Gastrocnemius medialis (tissue), 4 donors: ENCODE measurements around the gene HOXA6. TPM values are rescaled to one million over a fixed set of nuclear protein-coding genes. Genes with fewer than 3 reads are reported as not detected.

Source experiments
- ATAC-seq, 2 donors: fragments of 150-250 bp; one replicate each; pipeline ENCODE4 v1.9.1; 2016
- DNase-seq, 2 donors: peaks; one replicate each; pipeline ENCODE4 v3.0.0-alpha.2; 2019
- H3K27ac ChIP-seq, 4 donors: fragments of 200-600 bp; sonication (generic); 1 replicate in 1 of 4; 2 replicates in 3 of 4; pipeline ENCODE4 v1.5.1; 2016 to 2018; ENCODE audit warnings: mild to moderate bottlenecking in 2 of 4, moderate library complexity in 1 of 4
- H3K27me3 ChIP-seq, 3 donors: fragments of 200-600 bp; sonication (generic) in 2 of 3; 1 replicate in 1 of 3; 2 replicates in 2 of 3; pipeline versions ENCODE4 v1.5.1 to v1.6.0; 2016 to 2019; ENCODE audit warnings: mild to moderate bottlenecking in 1 of 3, moderate library complexity in 1 of 3
- H3K36me3 ChIP-seq, 2 donors: fragments of 200-600 bp; sonication (generic) in 1 of 2; one replicate each; pipeline ENCODE4 v1.5.1; 2017 to 2018
- H3K4me1 ChIP-seq, 2 donors: fragments of 200-600 bp; sonication (generic) in 1 of 2; one replicate each; pipeline ENCODE4 v1.5.1; 2016 to 2017; ENCODE audit warnings: mild to moderate bottlenecking in 2 of 2
- H3K4me3 ChIP-seq, 4 donors: fragments of 200-600 bp; sonication (generic) in 3 of 4; 1 replicate in 1 of 4; 2 replicates in 3 of 4; pipeline ENCODE4 v1.5.1; 2016 to 2019; ENCODE audit warnings: mild to moderate bottlenecking in 2 of 4
- H3K9me3 ChIP-seq, 3 donors: fragments of 200-600 bp; sonication (generic) in 2 of 3; 1 replicate in 1 of 3; 2 replicates in 2 of 3; pipeline ENCODE4 v1.5.1; 2016 to 2019
- CTCF ChIP-seq, 5 experiments: fragments of 450-650 bp in 3 of 5; fragments of 200-600 bp in 2 of 5; sonication (generic) in 2 of 5; IDR thresholded peaks in 4 of 5; conservative IDR thresholded peaks in 1 of 5; 1 replicate in 4 of 5; 2 replicates in 1 of 5; pipeline ENCODE4 v1.5.1; 2016 to 2019; ENCODE audit warnings: antibody characterized with exemption in 5 of 5, mild to moderate bottlenecking in 3 of 5, moderate library complexity in 3 of 5
- POLR2A ChIP-seq, 2 donors: fragments of 450-650 bp; IDR thresholded peaks; one replicate each; pipeline ENCODE4 v1.6.1; 2017; ENCODE audit warnings: antibody characterized with exemption in 2 of 2, mild to moderate bottlenecking in 2 of 2, moderate library complexity in 2 of 2
- in situ Hi-C, 4 donors: fragments of 200-750 bp; cut with MboI; loops; one replicate each; pipeline versions ENCODE4 v1.15.0 to v1.8.0; 2017; ENCODE audit warnings: low sequenced_read_pairs in 4 of 4
- intact Hi-C: fragments of 100-400 bp; cut with DNase I; formaldehyde crosslinking; loops from one replicate; pipeline ENCODE4 v1.15.1; 2023; ENCODE audit warnings: low total_unique reads
- total RNA-seq, 4 donors: library from RNA; depleted of rRNA; stranded (reverse); fragments of >200 nt; gene quantifications; one replicate each; pipeline versions ENCODE4 v1.1.0 to v1.2.3, GENCODE V29; 2016

Gene HOXA6
- total RNA-seq, 4 donors from 2014 or later: 2.6 to 5.6 (median 4.2) TPM

DNA sequence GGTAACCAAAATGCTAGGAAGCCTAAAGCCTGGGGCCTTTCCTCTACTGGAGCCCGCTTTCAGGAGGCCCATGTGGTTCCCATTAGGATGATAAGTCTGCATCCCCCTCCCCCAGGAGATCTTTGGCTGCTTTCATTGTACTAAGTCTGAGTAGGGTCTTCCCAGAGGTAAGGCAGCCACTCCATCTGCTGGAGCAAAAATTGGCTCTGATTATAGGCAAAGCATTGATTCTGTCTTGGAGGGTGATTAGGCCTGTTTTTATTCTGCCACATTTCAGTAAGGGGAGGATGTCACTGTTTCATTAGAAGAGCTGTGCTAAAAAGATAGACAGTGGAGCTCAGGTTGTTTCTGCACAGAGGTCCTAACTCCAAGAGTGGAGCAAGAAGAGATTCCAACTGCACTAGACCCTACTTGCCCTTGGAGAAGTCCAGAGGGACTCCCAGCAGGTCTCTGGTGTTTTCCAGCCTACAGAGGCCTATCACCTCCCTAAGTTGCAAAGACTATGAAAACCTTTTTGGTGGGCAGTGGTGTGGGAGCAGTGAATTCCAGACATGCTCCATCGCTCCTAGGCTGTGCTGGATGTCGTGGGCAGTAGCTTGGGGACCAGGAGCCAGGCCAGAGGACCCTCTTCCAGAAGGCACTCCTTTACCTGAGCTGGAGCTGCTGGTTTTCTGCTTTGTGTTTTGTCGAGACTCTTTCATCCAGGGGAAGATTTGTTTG is 37.9 kb downstream of the HOXA6 start:
- peaks cover 21 to 39% of the 10 kb centered on the region in 2 donors for H3K4me1 ChIP-seq
- intact Hi-C loops: no loop called here
- no peaks in the 10 kb centered on the region for H3K36me3 ChIP-seq
- TF ChIP-seq POLR2A (IDR thresholded peaks at IDR 0.05) (no peak), CTCF (IDR thresholded peaks at IDR 0.05 in 4 of 5, conservative IDR thresholded peaks at IDR 0.05 in 1 of 5) (no peak)
- H3K4me3 ChIP-seq: no peak overlapping the region
- H3K27me3 ChIP-seq: no peaks in the 10 kb centered on the region
- in situ Hi-C loops: no loop called here
- ATAC-seq (no peak), DNase-seq (no peak)
- H3K27ac ChIP-seq: peak overlapping the region in 2 of 4 donors; percentile 75 to 78
- no peaks in the 10 kb centered on the region for H3K9me3 ChIP-seq

- Histone ChIP-seq H3K36me3 (no peaks in the 10 kb centered on the region), H3K4me1 (peaks cover 21 to 39% of the 10 kb centered on the region in 2 donors), H3K27me3 (no peaks in the 10 kb centered on the region), H3K9me3 (no peaks in the 10 kb centered on the region), H3K27ac (peak overlapping the region; percentile 67 to 78 (median 76)), H3K4me3 (peak overlapping the region; percentile 15 to 53 (median 32))
- ATAC-seq (no peak), DNase-seq (no peak)
- in situ Hi-C loops: no loop called here
- TF ChIP-seq CTCF (IDR thresholded peaks at IDR 0.05 in 4 of 5, conservative IDR thresholded peaks at IDR 0.05 in 1 of 5): no peak
- peak; percentile 42 to 75 for TF ChIP-seq POLR2A (IDR thresholded peaks at IDR 0.05)
- intact Hi-C loops: no loop called here
Observed at GRCh38 chr7:27108390-27109127, 39.0 kb downstream of the HOXA6 start.

DNA sequence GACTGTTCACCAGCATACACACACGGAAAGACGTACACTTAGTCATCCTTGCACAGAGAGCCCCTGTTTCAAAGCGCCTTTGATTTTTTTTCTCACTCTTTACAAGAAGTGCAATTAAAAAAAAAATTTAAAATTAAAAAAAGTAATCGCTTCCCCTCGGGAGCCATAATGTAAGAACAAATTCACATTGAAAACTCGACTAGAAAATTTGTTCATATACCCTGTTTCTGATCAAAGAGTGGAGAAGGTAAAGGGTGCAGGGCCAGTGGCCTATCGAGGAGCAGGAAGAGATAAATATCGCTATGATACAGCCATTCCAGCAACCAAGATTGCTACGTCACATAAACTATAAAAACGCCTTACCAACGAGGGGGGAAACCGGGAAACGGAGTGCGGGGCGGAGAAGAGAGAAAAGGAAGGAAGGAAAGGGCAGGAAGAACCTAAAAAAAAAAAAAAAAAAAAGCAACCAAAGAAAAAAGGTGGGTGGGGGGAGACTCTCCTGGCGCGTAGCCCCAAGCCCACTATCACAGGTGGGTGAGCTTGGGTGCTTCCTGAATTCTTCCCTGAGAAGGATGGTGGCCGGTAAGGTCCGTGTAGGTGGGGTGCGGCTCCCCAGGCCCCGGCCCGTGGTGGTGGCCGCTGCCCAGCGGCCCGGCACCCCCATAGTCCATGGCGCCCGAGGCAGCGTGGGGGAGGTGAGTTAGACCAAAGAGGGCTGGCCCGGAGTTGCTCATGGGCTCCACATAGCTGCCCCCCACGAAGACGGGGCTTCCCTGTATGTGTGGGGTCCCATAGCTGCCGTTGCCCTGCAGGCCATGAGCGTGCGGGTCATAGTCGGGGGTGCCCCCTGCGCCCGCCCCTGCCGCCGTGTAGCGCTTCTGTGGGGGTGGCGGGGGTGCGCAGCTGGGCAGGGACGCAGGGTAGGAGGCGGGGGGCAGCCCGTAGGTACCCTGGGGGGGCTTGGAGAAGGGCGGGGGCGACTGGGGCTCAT is 39.9 kb downstream of the HOXA6 start:
- TF ChIP-seq POLR2A (IDR thresholded peaks at IDR 0.05) (no peak), CTCF (IDR thresholded peaks at IDR 0.05 in 4 of 5, conservative IDR thresholded peaks at IDR 0.05 in 1 of 5) (no peak)
- H3K4me3 ChIP-seq: peak overlapping the region; percentile 30 to 65 (median 44)
- H3K27ac ChIP-seq: peak overlapping the region; percentile 67 to 78 (median 76)
- no peak for DNase-seq
- no peaks in the 10 kb centered on the region for H3K36me3 ChIP-seq
- H3K27me3 ChIP-seq: no peaks in the 10 kb centered on the region
- ATAC-seq: no peak
- no peaks in the 10 kb centered on the region for H3K9me3 ChIP-seq
- intact Hi-C loops (no loop called here), in situ Hi-C loops (no loop called here)
- peaks cover 21 to 33% of the 10 kb centered on the region in 2 donors for H3K4me1 ChIP-seq

DNA sequence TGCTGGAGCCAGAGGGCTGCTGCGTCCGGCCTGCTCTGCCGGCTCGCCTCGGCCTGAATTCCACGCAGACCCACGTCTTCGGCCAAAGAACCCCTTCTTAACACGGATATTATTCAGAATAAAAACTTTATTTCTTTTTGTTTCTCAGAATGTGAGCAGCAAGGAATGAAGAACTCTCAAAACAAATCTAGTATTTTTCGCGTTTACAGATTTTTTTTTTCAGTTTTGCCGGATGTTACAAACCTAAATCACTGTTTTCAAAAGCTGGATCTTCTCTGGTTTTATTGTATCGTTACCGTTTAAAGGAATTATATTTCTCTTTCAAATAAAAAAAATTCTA is 40.7 kb downstream of the HOXA6 start:
- no peak for ATAC-seq
- no peaks in the 10 kb centered on the region for H3K36me3 ChIP-seq
- intact Hi-C loops: no loop called here
- TF ChIP-seq POLR2A (IDR thresholded peaks at IDR 0.05) (no peak), CTCF (IDR thresholded peaks at IDR 0.05 in 4 of 5, conservative IDR thresholded peaks at IDR 0.05 in 1 of 5) (no peak)
- in situ Hi-C loops: no loop called here
- DNase-seq: no peak
- no peaks in the 10 kb centered on the region for H3K9me3 ChIP-seq
- peaks cover 14 to 25% of the 10 kb centered on the region in 2 donors for H3K4me1 ChIP-seq
- peak overlapping the region; percentile 52 to 65 (median 54) for H3K4me3 ChIP-seq
- H3K27me3 ChIP-seq: no peaks in the 10 kb centered on the region
- H3K27ac ChIP-seq: peak overlapping the region; percentile 65 to 78 (median 76)
